ENCODE results near the gene PRR35.

The PRR35 gene

GRCh38 chr16:561957-562938 lies 2.1 kb downstream of the PRR35 start:
- H3K36me3 ChIP-seq (ENCODE audit: control insufficient read depth, low read depth, low read length), result no peaks in the 10 kb centered on the region
- H3K27ac ChIP-seq (ENCODE audit: low read length), result no peak overlapping the region
- no peak overlapping the region for H3K9ac ChIP-seq (ENCODE audit: low read length)
- H3K27me3 ChIP-seq (ENCODE audit: control insufficient read depth, insufficient read depth, low read length), result peaks cover 44% of the 10 kb centered on the region
- no peak overlapping the region for H3K4me3 ChIP-seq (ENCODE audit: low read length)
- peaks cover 14% of the 10 kb centered on the region for H3K4me1 ChIP-seq (ENCODE audit: control insufficient read depth, low read depth, low read length)
- H3K9me3 ChIP-seq (ENCODE audit: control insufficient read depth, low read depth, low read length), result no peaks in the 10 kb centered on the region

GRCh38 chr16:563072-563644 lies 3.0 kb downstream of the PRR35 start:
- Histone ChIP-seq H3K9me3 (ENCODE audit: control insufficient read depth, low read depth, low read length) (no peaks in the 10 kb centered on the region), H3K27me3 (ENCODE audit: control insufficient read depth, insufficient read depth, low read length) (peaks cover 40% of the 10 kb centered on the region), H3K27ac (ENCODE audit: low read length) (no peak overlapping the region), H3K4me3 (ENCODE audit: low read length) (no peak overlapping the region), H3K4me1 (ENCODE audit: control insufficient read depth, low read depth, low read length) (peaks cover 15% of the 10 kb centered on the region), H3K36me3 (ENCODE audit: control insufficient read depth, low read depth, low read length) (no peaks in the 10 kb centered on the region), H3K9ac (ENCODE audit: low read length) (no peak overlapping the region)

- no peak overlapping the region for H3K27ac ChIP-seq (ENCODE audit: low read length)
- H3K9ac ChIP-seq (ENCODE audit: low read length), result no peak overlapping the region
These were observed 4.7 kb downstream of the PRR35 start for GRCh38 chr16:564690-565418.

GRCh38 chr16:565419-566330 lies 5.5 kb downstream of the PRR35 start:
- no peak overlapping the region for H3K4me3 ChIP-seq (ENCODE audit: low read length)
- H3K27me3 ChIP-seq (ENCODE audit: control insufficient read depth, insufficient read depth, low read length), result peaks cover 21% of the 10 kb centered on the region
- H3K36me3 ChIP-seq (ENCODE audit: control insufficient read depth, low read depth, low read length), result no peaks in the 10 kb centered on the region
- no peak overlapping the region for H3K27ac ChIP-seq (ENCODE audit: low read length)
- H3K4me1 ChIP-seq (ENCODE audit: control insufficient read depth, low read depth, low read length), result peaks cover 16% of the 10 kb centered on the region
- H3K9me3 ChIP-seq (ENCODE audit: control insufficient read depth, low read depth, low read length), result no peaks in the 10 kb centered on the region
- no peak overlapping the region for H3K9ac ChIP-seq (ENCODE audit: low read length)

More at GRCh38 chr16:564690-565418, 4.7 kb downstream of the PRR35 start:
- peaks cover 23% of the 10 kb centered on the region for H3K27me3 ChIP-seq (ENCODE audit: control insufficient read depth, insufficient read depth, low read length)
- H3K4me1 ChIP-seq (ENCODE audit: control insufficient read depth, low read depth, low read length), result peaks cover 16% of the 10 kb centered on the region
- no peaks in the 10 kb centered on the region for H3K9me3 ChIP-seq (ENCODE audit: control insufficient read depth, low read depth, low read length)
- no peak overlapping the region for H3K4me3 ChIP-seq (ENCODE audit: low read length)
- H3K36me3 ChIP-seq (ENCODE audit: control insufficient read depth, low read depth, low read length), result no peaks in the 10 kb centered on the region

- Histone ChIP-seq H3K4me1 (ENCODE audit: control insufficient read depth, low read depth, low read length) (peaks cover 16% of the 10 kb centered on the region), H3K9ac (ENCODE audit: low read length) (no peak within 1 kb of the TSS), H3K4me3 (ENCODE audit: low read length) (no peak within 1 kb of the TSS), H3K9me3 (ENCODE audit: control insufficient read depth, low read depth, low read length) (no peaks in the 10 kb centered on the region), H3K27me3 (ENCODE audit: control insufficient read depth, insufficient read depth, low read length) (peaks cover 11% of the 10 kb centered on the region), H3K36me3 (ENCODE audit: control insufficient read depth, low read depth, low read length) (no peaks in the 10 kb centered on the region), H3K27ac (ENCODE audit: low read length) (no peak within 1 kb of the TSS)
These were observed 6.5 kb downstream of the PRR35 start, which contains the start of gene NHLRC4 for GRCh38 chr16:566475-567372. TSS of gene NHLRC4 (plus strand) at chr16:567005. CDS start at chr16:568048, 1,043 bp downstream.

- Histone ChIP-seq H3K4me3 (ENCODE audit: low read length) (no peak overlapping the region), H3K9ac (ENCODE audit: low read length) (no peak overlapping the region), H3K4me1 (ENCODE audit: control insufficient read depth, low read depth, low read length) (peaks cover 16% of the 10 kb centered on the region), H3K27me3 (ENCODE audit: control insufficient read depth, insufficient read depth, low read length) (peaks cover 2% of the 10 kb centered on the region), H3K9me3 (ENCODE audit: control insufficient read depth, low read depth, low read length) (no peaks in the 10 kb centered on the region), H3K27ac (ENCODE audit: low read length) (no peak overlapping the region), H3K36me3 (ENCODE audit: control insufficient read depth, low read depth, low read length) (no peaks in the 10 kb centered on the region)
These were observed 7.4 kb downstream of the PRR35 start for GRCh38 chr16:567373-568256.

- Histone ChIP-seq H3K9ac (ENCODE audit: low read length) (peak overlapping the region; percentile 62), H3K4me3 (ENCODE audit: low read length) (peak overlapping the region; percentile 59), H3K9me3 (ENCODE audit: control insufficient read depth, low read depth, low read length) (no peaks in the 10 kb centered on the region), H3K27ac (ENCODE audit: low read length) (no peak overlapping the region), H3K36me3 (ENCODE audit: control insufficient read depth, low read depth, low read length) (no peaks in the 10 kb centered on the region), H3K27me3 (ENCODE audit: control insufficient read depth, insufficient read depth, low read length) (no peaks in the 10 kb centered on the region), H3K4me1 (ENCODE audit: control insufficient read depth, low read depth, low read length) (peaks cover 16% of the 10 kb centered on the region)
These were observed 8.4 kb downstream of the PRR35 start for GRCh38 chr16:568401-569258.

GRCh38 chr16:569445-570254 lies 9.5 kb downstream of the PRR35 start, which contains the start of gene PIGQ:
TSS of gene PIGQ (plus strand) at chr16:569968. CDS start at chr16:574075, 4,107 bp downstream.
- Histone ChIP-seq H3K4me1 (ENCODE audit: control insufficient read depth, low read depth, low read length) (peaks cover 16% of the 10 kb centered on the region), H3K4me3 (ENCODE audit: low read length) (peak within 1 kb of the TSS; percentile 84), H3K27ac (ENCODE audit: low read length) (no peak within 1 kb of the TSS)

More at GRCh38 chr16:569445-570254, 9.5 kb downstream of the PRR35 start, which contains the start of gene PIGQ:
- Histone ChIP-seq H3K27me3 (ENCODE audit: control insufficient read depth, insufficient read depth, low read length) (no peaks in the 10 kb centered on the region), H3K36me3 (ENCODE audit: control insufficient read depth, low read depth, low read length) (no peaks in the 10 kb centered on the region), H3K9ac (ENCODE audit: low read length) (peak within 1 kb of the TSS; percentile 72), H3K9me3 (ENCODE audit: control insufficient read depth, low read depth, low read length) (no peaks in the 10 kb centered on the region)

Data from iPS-18a (cell line).